HG03095 (cell line): ENCODE data around the gene HSDL2.
"Not testable (repeated sequence)": the region's sequence is repeated elsewhere in the genome, so short reads cannot be mapped to it uniquely, and the experiment has no call there.

Experiments used
- ATAC-seq: cut with Tn5 transposase; IDR thresholded peaks from one replicate; pipeline ENCODE4 v1.9.1; 2021; ENCODE audit warnings: moderate library complexity; ENCODE audit not compliant: unreplicated experiment

The HSDL2 gene

GRCh38 chr9:112494153-112494552 is 114.2 kb downstream of the HSDL2 start:
- ATAC-seq: no peak

- ATAC-seq: no peak
These were observed 115.7 kb downstream of the HSDL2 start for GRCh38 chr9:112495614-112496013.

- no peak for ATAC-seq
These were observed 116.3 kb downstream of the HSDL2 start for GRCh38 chr9:112496074-112496722.

- no peak for ATAC-seq
These were observed 120.9 kb downstream of the HSDL2 start for GRCh38 chr9:112500842-112501241.

- ATAC-seq: no peak
These were observed 121.4 kb downstream of the HSDL2 start for GRCh38 chr9:112501287-112501686.

GRCh38 chr9:112502175-112502946 is 122.5 kb downstream of the HSDL2 start:
- ATAC-seq: no peak

- ATAC-seq: no peak
These were observed 123.3 kb downstream of the HSDL2 start for GRCh38 chr9:112503170-112503569.

GRCh38 chr9:112505086-112505485 is 125.2 kb downstream of the HSDL2 start:
- ATAC-seq: no peak

GRCh38 chr9:112505607-112506006 is 125.7 kb downstream of the HSDL2 start:
- ATAC-seq: no peak

GRCh38 chr9:112506571-112506970 is 126.7 kb downstream of the HSDL2 start:
- ATAC-seq: no peak

GRCh38 chr9:112507001-112507680 is 127.2 kb downstream of the HSDL2 start:
- ATAC-seq: no peak

- ATAC-seq: no peak
These were observed 128.5 kb downstream of the HSDL2 start for GRCh38 chr9:112508377-112508776.

- ATAC-seq: not testable (repeated sequence)
These were observed 132.5 kb downstream of the HSDL2 start for GRCh38 chr9:112512377-112512776.

- no peak for ATAC-seq
These were observed 136.9 kb downstream of the HSDL2 start for GRCh38 chr9:112516769-112517168.

GRCh38 chr9:112520069-112520468 is 140.2 kb downstream of the HSDL2 start:
- no peak for ATAC-seq

- no peak for ATAC-seq
These were observed 140.7 kb downstream of the HSDL2 start for GRCh38 chr9:112520656-112521055.
